ENCODE data around the gene LGALS8. TPM values are rescaled to one million over a fixed set of nuclear protein-coding genes. Genes with fewer than 3 reads are reported as not detected.
"Not testable (repeated sequence)": the region's sequence is repeated elsewhere in the genome, so short reads cannot be mapped to it uniquely, and the experiment has no call there.

Gene LGALS8
- 29.3 and 47.7 TPM in 2 replicates for total RNA-seq (2014; rRNA removed; shearing (Covaris generic))

DNA sequence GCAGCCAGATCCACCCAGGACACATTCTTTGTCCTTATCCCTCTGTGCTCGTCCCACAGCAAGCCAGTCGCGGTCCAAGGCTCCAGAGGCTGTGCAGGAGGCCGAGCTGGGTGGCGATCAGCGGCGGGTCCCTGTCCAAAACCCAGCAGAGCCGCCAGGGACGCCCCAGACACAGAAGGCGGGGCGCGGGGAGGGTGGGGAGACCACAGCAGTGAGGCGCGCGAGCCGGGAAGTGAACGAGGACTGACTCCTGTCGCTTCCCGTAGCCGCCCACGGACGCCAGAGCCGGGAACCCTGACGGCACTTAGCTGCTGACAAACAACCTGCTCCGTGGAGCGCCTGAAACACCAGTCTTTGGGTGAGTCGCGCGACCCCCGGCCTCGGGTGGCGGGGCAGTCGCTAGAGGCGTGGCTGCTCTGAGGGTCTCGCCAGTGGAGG, at the start of gene LGALS8:
Gene LGALS8, plus strand, starts transcription at position 279 of the 438 bp plus-strand sequence. CDS start 2,089 bp downstream, outside the sequence.
- peak; percentile 77 to 87 for DNase-seq (ENCODE audit: low read depth in 1 of 2, low spot score in 2 of 2)
- Histone ChIP-seq H3K4me3 (peak within 1 kb of the TSS; percentile 71), H3K27ac (peak within 1 kb of the TSS; percentile 56), H3K9me3 (replicated peaks) (no peaks in the 10 kb centered on the region), H3K36me3 (peaks cover 15% of the 10 kb centered on the region), H3K27me3 (replicated peaks) (no peaks in the 10 kb centered on the region), H3K4me1 (replicated peaks) (peaks cover 13% of the 10 kb centered on the region)

DNA sequence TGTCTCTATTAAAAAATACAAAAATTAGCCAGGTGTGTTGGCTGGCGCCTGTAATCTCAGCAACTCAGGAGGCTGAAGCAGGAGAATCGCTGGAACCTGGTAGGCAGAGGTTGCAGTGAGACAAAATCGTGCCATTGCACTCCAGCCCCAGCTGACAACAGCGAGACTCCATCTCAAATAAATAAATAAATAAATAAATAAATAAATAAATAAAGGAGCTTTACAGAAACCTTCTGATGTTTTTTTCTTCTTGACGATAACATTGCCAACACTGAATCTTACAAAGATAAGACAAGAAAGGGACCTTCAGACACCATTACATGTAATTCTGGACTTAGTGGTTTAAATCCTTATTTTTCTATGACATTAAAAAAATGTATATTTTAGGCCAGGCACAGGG, 47.8 kb upstream of the LGALS8 start:
- Histone ChIP-seq H3K27ac (no peak overlapping the region), H3K27me3 (replicated peaks) (no peaks in the 10 kb centered on the region), H3K4me1 (replicated peaks) (no peaks in the 10 kb centered on the region), H3K36me3 (no peaks in the 10 kb centered on the region), H3K9me3 (replicated peaks) (no peaks in the 10 kb centered on the region), H3K4me3 (no peak overlapping the region)
- DNase-seq (ENCODE audit: low read depth in 1 of 2, low spot score in 2 of 2): no peak

DNA sequence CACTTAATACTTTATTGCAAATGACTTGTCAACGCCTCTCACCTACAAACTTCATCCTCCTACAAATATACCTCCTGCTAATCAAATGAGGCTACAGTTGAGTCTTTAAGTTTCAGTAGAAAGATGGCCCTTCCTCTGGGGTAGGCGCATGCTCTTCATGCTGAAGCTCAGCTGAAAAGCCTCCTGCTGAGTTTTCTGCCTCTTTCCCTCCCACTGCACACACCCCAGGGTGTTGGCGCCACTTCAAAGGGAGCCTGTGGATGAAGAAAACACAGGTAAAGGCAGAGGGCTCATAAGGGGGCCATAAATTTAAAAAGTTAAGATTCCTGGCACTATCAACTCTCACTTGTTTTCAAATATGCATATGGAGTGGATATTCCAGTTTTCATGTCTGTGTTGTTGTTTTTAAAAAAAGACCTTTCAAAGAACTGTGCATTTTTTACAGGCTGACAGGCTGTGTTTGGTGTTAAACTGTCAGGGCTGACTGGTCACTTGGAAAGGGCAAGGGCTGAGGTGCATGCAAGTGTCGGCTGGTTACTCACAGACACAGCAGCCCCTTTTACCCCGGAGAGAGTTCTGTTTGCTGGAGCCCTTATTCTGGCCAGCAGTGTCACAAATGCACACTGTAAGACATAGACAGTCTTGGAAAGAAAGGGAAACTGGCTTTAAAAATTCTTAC, 42.9 kb upstream of the LGALS8 start:
- H3K36me3 ChIP-seq: no peaks in the 10 kb centered on the region
- no peak overlapping the region for H3K4me3 ChIP-seq
- no peak for DNase-seq (ENCODE audit: low read depth in 1 of 2, low spot score in 2 of 2)
- H3K9me3 ChIP-seq (replicated peaks): no peaks in the 10 kb centered on the region
- no peaks in the 10 kb centered on the region; the same call in 1 of the 2 replicates for H3K27me3 ChIP-seq (replicated peaks)
- no peak overlapping the region for H3K27ac ChIP-seq
- no peaks in the 10 kb centered on the region for H3K4me1 ChIP-seq (replicated peaks)

DNA sequence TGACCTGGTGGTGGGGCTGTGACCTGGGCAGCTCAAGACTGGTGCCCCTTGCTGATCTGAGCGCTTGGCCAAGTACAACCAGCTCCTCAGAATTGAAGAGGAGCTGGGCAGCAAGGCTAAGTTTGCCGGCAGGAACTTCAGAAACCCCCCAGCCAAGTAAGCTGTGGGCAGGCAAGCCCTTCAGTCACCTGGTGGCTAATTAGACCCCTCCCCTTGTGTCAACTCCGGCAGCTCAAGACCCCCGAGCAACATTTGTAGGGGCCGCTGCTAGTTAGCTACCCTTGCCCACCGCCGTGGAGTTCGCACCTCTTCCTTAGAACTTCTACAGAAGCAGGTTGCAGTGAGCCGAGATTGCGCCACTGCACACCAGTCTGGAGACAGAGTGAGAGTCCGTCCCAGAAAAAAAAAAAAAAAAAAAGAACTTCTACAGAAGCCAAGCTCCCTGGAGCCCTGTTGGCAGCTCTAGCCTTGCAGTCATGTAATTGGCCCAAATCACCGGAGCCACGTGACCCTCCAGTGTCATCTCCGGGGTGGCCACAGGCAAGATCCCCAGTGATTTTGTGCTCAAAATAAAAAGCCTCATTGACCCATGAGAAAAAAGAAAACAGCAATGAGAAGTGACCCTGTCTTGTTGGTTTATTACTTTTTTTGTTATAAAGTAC, 39.3 kb upstream of the LGALS8 start:
- no peaks in the 10 kb centered on the region for H3K36me3 ChIP-seq
- H3K27ac ChIP-seq: no peak overlapping the region
- H3K9me3 ChIP-seq (replicated peaks): no peaks in the 10 kb centered on the region
- H3K4me1 ChIP-seq (replicated peaks): no peaks in the 10 kb centered on the region
- no peaks in the 10 kb centered on the region; the same call in 1 of the 2 replicates for H3K27me3 ChIP-seq (replicated peaks)
- H3K4me3 ChIP-seq: no peak overlapping the region
- DNase-seq (ENCODE audit: low read depth in 1 of 2, low spot score in 2 of 2): no peak

- Histone ChIP-seq H3K4me3 (no peak overlapping the region), H3K27me3 (replicated peaks) (peaks cover 2% of the 10 kb centered on the region; the same call in 1 of the 2 replicates), H3K27ac (no peak overlapping the region), H3K9me3 (replicated peaks) (no peaks in the 10 kb centered on the region), H3K4me1 (replicated peaks) (no peaks in the 10 kb centered on the region), H3K36me3 (no peaks in the 10 kb centered on the region)
- no peak for DNase-seq (ENCODE audit: low read depth in 1 of 2, low spot score in 2 of 2)
These were observed 37.3 kb upstream of the LGALS8 start for GRCh38 chr1:236486356-236487002.

DNA sequence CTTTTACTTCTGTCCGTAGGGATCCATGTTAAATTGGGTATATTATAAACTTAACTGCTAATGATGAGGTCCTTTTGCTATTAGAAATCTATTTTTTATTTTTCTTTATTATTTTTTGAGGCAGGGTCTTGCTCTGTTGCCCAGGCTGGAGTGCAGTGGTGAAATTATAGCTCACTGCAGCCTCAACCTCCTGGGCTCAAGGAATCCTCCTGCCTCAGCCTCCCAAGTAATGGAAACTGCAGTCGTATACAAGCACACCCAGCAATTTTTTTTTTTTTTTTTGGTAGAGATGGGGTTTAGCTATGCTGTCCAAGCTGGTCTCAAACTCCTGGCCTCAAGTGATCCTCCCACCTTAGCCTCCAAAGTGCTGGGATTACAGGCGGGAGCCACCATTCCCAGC, 34.6 kb upstream of the LGALS8 start:
- not testable (repeated sequence) for H3K36me3 ChIP-seq; H3K9me3 ChIP-seq (replicated peaks); H3K4me1 ChIP-seq (replicated peaks); H3K27ac ChIP-seq; DNase-seq (ENCODE audit: low read depth in 1 of 2, low spot score in 2 of 2); H3K4me3 ChIP-seq; H3K27me3 ChIP-seq (replicated peaks)

DNA sequence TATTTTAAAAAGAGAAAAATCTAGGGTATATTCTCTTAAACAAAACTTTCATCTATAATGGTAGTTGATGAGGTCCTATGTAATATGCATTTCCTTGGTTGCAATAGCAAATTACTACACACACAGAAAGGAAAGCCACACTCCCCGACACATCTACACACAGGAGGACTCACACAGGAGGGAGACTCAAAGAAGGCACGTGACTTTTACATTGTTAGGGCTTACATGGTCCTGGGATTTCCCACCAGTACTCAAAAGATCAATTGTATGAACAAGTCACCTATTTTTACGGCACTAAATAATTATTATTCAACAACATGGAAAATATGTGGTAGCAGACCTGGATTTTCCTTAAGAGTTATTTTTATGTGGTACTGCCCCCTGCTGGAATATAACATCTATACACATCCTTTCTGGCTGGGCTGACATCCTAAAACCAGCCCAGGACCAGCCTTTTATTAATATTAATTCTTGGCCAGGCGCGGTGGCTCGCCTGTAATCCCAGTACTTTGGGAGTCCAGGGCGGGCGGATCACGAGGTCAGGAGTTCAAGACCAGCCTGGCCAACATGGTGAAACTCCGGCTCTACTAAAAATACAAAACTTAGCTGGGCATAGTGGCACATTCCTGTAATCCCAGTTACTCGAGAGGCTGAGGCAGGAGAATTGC, 33.9 kb upstream of the LGALS8 start:
- peak in 1 of 2 experiments; percentile 32 for DNase-seq (ENCODE audit: low read depth in 1 of 2, low spot score in 2 of 2)
- H3K9me3 ChIP-seq (replicated peaks): no peaks in the 10 kb centered on the region
- no peaks in the 10 kb centered on the region for H3K4me1 ChIP-seq (replicated peaks)
- H3K4me3 ChIP-seq: no peak overlapping the region
- H3K27me3 ChIP-seq (replicated peaks): peaks cover 2% of the 10 kb centered on the region; the same call in 1 of the 2 replicates
- no peak overlapping the region for H3K27ac ChIP-seq
- H3K36me3 ChIP-seq: no peaks in the 10 kb centered on the region

GRCh38 chr1:236491469-236492136, 32.2 kb upstream of the LGALS8 start:
- no peak overlapping the region for H3K27ac ChIP-seq
- DNase-seq (ENCODE audit: low read depth in 1 of 2, low spot score in 2 of 2): no peak
- no peak overlapping the region for H3K4me3 ChIP-seq
- H3K36me3 ChIP-seq: no peaks in the 10 kb centered on the region
- no peaks in the 10 kb centered on the region for H3K9me3 ChIP-seq (replicated peaks)
- H3K27me3 ChIP-seq (replicated peaks): 0 out of 2 replicates have a peak, but pooled peaks cover 2% of the 10 kb centered on the region
- peaks cover 11% of the 10 kb centered on the region for H3K4me1 ChIP-seq (replicated peaks)

DNA sequence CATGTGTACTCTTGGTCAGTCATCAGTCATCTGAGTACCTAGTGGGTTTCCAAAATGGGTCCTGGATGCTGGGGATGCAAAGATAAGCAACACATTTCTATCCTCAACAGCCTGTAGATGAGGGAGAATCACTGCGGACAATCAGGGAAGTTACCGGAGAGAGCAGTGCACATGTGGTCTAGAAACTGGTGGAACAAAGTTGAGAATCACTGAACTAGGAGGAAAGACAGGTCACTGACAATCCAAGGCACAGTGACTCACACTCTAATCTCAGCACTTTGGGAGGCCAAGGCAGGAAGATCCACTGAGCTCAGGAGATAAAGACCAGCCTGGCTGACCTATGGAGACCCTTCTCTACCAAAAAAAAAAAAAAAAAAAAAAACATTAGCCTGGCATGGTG, 31.4 kb upstream of the LGALS8 start:
- Histone ChIP-seq H3K27me3 (replicated peaks) (0 out of 2 replicates have a peak, but pooled peaks cover 2% of the 10 kb centered on the region), H3K4me1 (replicated peaks) (peaks cover 13% of the 10 kb centered on the region), H3K9me3 (replicated peaks) (no peaks in the 10 kb centered on the region), H3K27ac (no peak overlapping the region), H3K36me3 (no peaks in the 10 kb centered on the region), H3K4me3 (no peak overlapping the region)
- no peak for DNase-seq (ENCODE audit: low read depth in 1 of 2, low spot score in 2 of 2)

- peaks cover 13% of the 10 kb centered on the region for H3K4me1 ChIP-seq (replicated peaks)
- no peak overlapping the region for H3K4me3 ChIP-seq
- H3K27me3 ChIP-seq (replicated peaks): 0 out of 2 replicates have a peak, but pooled peaks cover 2% of the 10 kb centered on the region
- H3K27ac ChIP-seq: no peak overlapping the region
- H3K36me3 ChIP-seq: no peaks in the 10 kb centered on the region
- DNase-seq (ENCODE audit: low read depth in 1 of 2, low spot score in 2 of 2): no peak
- no peaks in the 10 kb centered on the region for H3K9me3 ChIP-seq (replicated peaks)
These were observed 29.7 kb upstream of the LGALS8 start for GRCh38 chr1:236494082-236494481.

GRCh38 chr1:236494586-236495466, 29.0 kb upstream of the LGALS8 start:
- no peaks in the 10 kb centered on the region for H3K27me3 ChIP-seq (replicated peaks)
- peaks cover 13% of the 10 kb centered on the region for H3K4me1 ChIP-seq (replicated peaks)
- H3K27ac ChIP-seq: no peak overlapping the region
- H3K9me3 ChIP-seq (replicated peaks): no peaks in the 10 kb centered on the region
- no peak overlapping the region for H3K4me3 ChIP-seq
- no peaks in the 10 kb centered on the region for H3K36me3 ChIP-seq
- no peak for DNase-seq (ENCODE audit: low read depth in 1 of 2, low spot score in 2 of 2)

- H3K9me3 ChIP-seq (replicated peaks): no peaks in the 10 kb centered on the region
- peaks cover 13% of the 10 kb centered on the region for H3K4me1 ChIP-seq (replicated peaks)
- no peak overlapping the region for H3K4me3 ChIP-seq
- no peak overlapping the region for H3K27ac ChIP-seq
- no peak for DNase-seq (ENCODE audit: low read depth in 1 of 2, low spot score in 2 of 2)
- no peaks in the 10 kb centered on the region for H3K36me3 ChIP-seq
- H3K27me3 ChIP-seq (replicated peaks): no peaks in the 10 kb centered on the region
These were observed 28.2 kb upstream of the LGALS8 start for GRCh38 chr1:236495467-236496112.
